Uterus (tissue), 2 donors: ENCODE measurements around the gene LRRC3C.

Experiments
- POLR2A ChIP-seq, 2 donors: fragments of 450-650 bp; IDR thresholded peaks; one replicate each; pipeline ENCODE4 v1.6.1; 2016; ENCODE audit warnings: antibody characterized with exemption in 2 of 2, mild to moderate bottlenecking in 1 of 2, moderate library complexity in 1 of 2
- TF ChIP-seq, protein P1 (sequence below), 4 experiments: fragments of 200-600 bp in 2 of 4; fragments of 450-650 bp in 2 of 4; sonication (generic) in 2 of 4; IDR thresholded peaks; one replicate each; pipeline ENCODE4 v1.5.1; 2016 to 2019; ENCODE audit warnings: antibody characterized with exemption in 4 of 4, mild to moderate bottlenecking in 2 of 4, moderate library complexity in 1 of 4

DNA sequence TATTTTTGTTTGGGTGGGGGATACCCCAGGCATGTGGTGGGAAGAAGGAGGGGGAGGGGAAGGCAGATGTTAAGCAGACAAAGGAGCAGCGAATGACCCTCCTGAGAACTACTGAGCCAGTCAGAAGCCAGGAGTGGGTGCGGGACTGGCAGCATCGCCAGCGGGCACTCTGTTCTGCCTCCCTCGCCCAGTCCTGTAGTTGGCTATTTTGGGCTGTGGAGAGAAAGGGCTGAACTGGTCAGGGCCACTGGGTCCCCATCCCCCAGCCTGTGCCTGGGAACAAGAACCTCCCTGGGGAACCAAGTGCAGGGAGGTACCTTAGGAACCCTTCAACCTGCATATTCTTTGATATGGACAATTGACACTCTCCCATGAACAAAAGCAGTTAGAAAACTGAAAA, 6.4 kb downstream of the LRRC3C start:
- TF ChIP-seq, protein P1, sequence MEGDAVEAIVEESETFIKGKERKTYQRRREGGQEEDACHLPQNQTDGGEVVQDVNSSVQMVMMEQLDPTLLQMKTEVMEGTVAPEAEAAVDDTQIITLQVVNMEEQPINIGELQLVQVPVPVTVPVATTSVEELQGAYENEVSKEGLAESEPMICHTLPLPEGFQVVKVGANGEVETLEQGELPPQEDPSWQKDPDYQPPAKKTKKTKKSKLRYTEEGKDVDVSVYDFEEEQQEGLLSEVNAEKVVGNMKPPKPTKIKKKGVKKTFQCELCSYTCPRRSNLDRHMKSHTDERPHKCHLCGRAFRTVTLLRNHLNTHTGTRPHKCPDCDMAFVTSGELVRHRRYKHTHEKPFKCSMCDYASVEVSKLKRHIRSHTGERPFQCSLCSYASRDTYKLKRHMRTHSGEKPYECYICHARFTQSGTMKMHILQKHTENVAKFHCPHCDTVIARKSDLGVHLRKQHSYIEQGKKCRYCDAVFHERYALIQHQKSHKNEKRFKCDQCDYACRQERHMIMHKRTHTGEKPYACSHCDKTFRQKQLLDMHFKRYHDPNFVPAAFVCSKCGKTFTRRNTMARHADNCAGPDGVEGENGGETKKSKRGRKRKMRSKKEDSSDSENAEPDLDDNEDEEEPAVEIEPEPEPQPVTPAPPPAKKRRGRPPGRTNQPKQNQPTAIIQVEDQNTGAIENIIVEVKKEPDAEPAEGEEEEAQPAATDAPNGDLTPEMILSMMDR (IDR thresholded peaks at IDR 0.05) = no peak
- TF ChIP-seq POLR2A (IDR thresholded peaks at IDR 0.05) = no peak
